ENCODE results near the gene TMPRSS15. TPM values are rescaled to one million over a fixed set of nuclear protein-coding genes. Genes with fewer than 3 reads are reported as not detected.

Gene TMPRSS15
- total RNA-seq, 1 donor from 2014 or later = not detected

- intact Hi-C loops (cut with micrococcal nuclease) = no loop called here
- Mint-ChIP-seq H3K9me3 (peaks cover 30% of the 10 kb centered on the region), H3K4me3 (no peak overlapping the region), H3K27me3 (no peaks in the 10 kb centered on the region), H3K4me1 (no peaks in the 10 kb centered on the region), H3K36me3 (ENCODE audit: low read depth) (no peaks in the 10 kb centered on the region), H3K27ac (no peak overlapping the region)
- POLR2A ChIA-PET = no interaction called here
- ATAC-seq (ENCODE audit: low read depth) (no peak), DNase-seq (no peak)
- CTCF ChIA-PET = no interaction called here
- no peak for TF ChIP-seq CTCF (IDR thresholded peaks at IDR 0.05)
These were observed 183.1 kb downstream of the TMPRSS15 start for GRCh38 chr21:18220498-18220897.

Other genes with a start within 250 kb of the TMPRSS15 start
- 0.18 and 0.20 TPM in 2 replicates for gene CHODL, start 159.0 kb downstream of the TMPRSS15 start, total RNA-seq

Measured in activated B cell treated with CpG ODN at 0.5 μM for 24 hours (primary cell).